GM12801 (cell line): ENCODE data around the gene CNTN4.

ENCODE experiments used
- TF ChIP-seq, protein P1 (sequence below): IDR thresholded peaks from one replicate; pipeline ENCODE4 v1.5.1; 2011; ENCODE audit warnings: control low read depth; ENCODE audit not compliant: insufficient read length; ENCODE audit errors: extremely low read depth

The CNTN4 gene

DNA sequence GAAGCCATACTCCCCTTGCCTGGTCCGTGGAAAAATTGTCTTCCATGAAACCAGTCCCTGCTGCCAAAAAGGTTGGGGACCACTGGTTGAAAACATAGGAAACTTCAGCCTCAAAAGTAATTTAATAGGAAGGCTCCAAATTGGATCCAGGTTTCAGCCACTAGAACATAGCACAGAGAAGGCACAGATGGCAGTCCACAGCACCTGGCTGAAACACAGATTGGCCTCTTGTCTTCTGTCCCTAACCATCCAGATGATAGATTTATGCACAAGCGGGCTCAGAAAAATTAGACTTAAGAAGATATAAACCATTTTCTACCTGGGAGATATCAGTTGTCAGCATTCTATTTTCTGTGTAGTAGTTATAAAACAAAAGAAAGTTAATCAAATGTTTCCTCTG lies 397.1 kb downstream of the CNTN4 start:
- TF ChIP-seq, protein P1, sequence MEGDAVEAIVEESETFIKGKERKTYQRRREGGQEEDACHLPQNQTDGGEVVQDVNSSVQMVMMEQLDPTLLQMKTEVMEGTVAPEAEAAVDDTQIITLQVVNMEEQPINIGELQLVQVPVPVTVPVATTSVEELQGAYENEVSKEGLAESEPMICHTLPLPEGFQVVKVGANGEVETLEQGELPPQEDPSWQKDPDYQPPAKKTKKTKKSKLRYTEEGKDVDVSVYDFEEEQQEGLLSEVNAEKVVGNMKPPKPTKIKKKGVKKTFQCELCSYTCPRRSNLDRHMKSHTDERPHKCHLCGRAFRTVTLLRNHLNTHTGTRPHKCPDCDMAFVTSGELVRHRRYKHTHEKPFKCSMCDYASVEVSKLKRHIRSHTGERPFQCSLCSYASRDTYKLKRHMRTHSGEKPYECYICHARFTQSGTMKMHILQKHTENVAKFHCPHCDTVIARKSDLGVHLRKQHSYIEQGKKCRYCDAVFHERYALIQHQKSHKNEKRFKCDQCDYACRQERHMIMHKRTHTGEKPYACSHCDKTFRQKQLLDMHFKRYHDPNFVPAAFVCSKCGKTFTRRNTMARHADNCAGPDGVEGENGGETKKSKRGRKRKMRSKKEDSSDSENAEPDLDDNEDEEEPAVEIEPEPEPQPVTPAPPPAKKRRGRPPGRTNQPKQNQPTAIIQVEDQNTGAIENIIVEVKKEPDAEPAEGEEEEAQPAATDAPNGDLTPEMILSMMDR, result no peak

DNA sequence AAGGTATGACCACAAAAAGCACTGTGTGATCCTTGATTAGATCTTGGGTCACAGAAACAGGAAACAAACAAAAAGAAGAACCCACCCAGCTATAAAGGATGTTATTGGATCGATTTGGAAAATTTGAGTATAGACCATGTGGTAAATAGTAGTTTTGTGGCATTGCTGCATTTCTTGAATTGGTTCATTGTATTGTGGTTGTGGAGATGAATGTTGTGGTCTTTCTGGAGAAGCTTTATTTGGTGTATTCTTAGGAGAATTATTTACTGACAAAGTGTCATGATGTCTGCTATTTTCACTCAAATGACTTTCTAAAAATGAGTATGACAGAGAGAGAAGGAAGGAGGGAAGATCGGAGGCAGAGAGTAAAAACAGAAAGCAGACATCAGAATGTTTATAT lies 406.2 kb downstream of the CNTN4 start:
- TF ChIP-seq, protein P1, result no peak

DNA sequence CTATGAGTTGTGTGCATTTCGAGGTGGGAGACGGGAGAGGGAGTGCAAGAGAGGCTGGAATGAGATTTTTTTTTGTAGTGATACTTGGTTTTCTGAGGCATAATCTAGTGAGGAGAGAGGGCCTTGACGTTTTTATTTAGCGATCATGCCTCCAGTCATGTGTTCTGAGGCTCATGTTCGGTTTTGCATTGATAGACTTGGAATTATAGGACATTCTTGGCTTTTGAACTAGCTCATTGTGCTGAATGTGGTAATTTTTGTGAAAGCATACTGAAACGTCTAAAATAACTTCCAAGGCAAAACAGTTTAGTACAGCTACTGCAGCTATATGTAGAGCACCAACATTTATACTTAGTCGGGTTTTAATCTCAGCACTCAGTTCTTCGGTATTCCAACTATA lies 408.1 kb downstream of the CNTN4 start:
- TF ChIP-seq, protein P1, result no peak

DNA sequence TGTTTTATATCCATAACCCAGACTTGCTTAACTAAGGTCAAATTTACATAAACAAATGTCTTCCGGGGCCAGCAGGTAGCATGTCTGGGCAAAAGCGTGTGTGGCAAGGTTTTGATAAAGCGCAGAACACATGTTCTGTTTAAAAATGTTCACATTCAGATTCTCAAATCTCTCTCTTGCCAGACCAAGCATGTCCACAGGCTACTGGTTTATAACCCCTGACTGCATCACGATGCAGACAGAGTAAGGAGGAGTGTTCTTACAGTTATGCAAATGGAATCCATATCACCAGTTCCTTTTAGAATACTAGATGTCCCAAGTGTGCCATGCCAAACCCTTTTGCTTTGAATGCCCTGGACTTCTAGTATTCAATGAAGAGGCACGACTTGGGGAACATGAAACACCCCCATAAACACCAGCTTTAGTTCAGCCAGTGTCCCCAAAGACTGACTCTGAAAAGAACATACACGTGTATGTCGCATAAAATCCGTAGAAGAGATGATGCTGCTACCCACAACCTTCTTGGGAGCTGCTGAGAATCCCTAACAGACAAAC lies 412.0 kb downstream of the CNTN4 start:
- TF ChIP-seq, protein P1, result no peak

DNA sequence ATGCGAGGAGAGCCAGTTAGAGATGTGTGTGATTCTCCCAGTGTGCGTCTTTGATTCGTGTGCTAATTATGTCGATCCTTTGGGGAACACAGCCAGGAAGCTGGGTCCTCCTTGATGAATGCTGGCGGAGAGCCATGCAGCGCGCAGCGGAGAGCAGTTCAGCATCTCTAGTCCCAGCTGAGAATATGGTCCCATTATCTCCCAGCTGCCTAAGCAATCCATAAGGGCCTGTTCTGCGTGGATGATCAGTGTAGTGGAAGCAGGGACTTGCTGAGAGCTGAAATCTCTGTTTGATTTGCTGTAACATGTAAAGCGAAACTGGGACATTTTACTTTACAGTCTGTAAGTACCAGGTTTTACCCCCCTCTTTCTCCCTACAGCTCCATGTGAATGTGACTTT lies 412.7 kb downstream of the CNTN4 start:
- TF ChIP-seq, protein P1, result no peak

DNA sequence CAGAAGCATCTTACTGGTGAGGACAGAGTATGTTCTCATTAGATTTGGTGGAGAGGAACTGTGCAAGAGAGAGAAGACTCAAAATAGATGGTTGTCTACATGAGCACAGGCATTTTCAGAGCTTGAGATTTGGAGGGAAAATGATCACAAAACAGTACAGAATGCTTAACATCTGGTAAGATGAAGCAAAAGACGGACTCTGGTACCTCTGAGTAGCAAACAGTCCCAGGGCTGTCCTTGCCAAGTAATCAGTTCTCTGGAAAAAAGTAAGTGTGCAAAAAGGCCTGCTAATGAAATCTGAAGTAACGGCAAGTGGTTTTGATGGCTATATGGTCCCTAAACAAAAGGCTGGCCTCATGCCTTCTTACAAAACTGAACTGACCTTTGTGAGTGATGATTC lies 414.2 kb downstream of the CNTN4 start:
- TF ChIP-seq, protein P1, result no peak

DNA sequence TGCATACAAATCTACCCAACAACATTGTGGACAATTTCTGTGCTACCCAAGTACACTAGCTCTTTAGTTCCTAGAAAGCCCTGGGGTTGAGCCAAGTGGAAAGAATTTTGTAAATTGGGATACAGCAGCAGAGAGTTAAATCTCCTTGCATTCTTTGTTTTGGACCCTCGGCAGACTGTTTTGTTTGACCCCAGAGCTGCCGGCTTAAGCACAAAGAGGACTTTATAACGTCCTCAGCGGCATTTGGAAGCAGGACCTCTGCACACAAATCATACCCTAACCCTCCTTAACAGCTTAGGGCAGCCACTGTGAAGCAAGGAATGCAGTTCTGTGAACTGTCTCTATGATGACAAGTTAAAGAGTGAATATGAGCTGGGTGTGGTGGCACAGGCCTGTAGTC lies 415.3 kb downstream of the CNTN4 start:
- TF ChIP-seq, protein P1, result no peak

DNA sequence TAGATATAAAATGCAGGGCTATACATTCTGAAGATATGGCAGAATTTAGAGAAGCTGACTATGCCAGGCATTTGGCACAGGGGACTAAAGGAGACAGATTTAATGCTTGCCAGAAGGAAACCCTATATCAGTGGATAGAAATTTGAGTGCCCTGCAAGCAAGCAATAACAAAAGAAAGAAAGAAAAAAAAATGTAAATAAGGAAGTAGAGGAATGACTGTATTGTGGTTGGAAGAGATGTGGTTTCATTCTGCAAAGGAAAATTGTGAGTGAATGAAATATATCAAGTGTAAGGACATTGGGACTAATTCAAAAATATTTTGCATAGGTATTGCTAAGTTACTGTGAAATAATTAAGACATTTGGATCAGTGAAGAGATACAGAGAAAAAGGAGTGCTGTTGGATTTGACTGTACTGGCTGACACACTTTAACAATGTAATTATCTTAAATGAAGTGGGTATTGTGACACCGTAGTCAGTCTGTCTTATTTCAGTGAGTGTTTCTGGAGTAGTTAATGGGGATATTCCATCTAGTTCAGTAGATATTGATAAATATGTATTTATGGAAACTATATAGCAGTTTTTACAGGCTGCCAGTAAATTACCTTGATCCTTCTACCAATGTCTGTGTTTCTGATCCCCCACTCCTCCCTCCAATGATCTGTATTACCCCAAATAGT lies 418.2 kb downstream of the CNTN4 start:
- TF ChIP-seq, protein P1, result no peak
